ENCODE results near the gene UBE3A.

UBE3A gene

GRCh38 chr15:25403771-25404170, 35.1 kb downstream of the UBE3A start:
- no peak for DNase-seq (ENCODE audit: low read depth, low spot score)

GRCh38 chr15:25402342-25402741, 36.5 kb downstream of the UBE3A start:
- DNase-seq (ENCODE audit: low read depth, low spot score) = no peak

- no peak for DNase-seq (ENCODE audit: low read depth, low spot score)
Measured at GRCh38 chr15:25401501-25401900, 37.3 kb downstream of the UBE3A start.

- DNase-seq (ENCODE audit: low read depth, low spot score) = no peak
Measured at GRCh38 chr15:25397100-25397499, 41.7 kb downstream of the UBE3A start.

GRCh38 chr15:25394898-25395297, 43.9 kb downstream of the UBE3A start:
- DNase-seq (ENCODE audit: low read depth, low spot score) = no peak

GRCh38 chr15:25392806-25393205, 46.0 kb downstream of the UBE3A start:
- no peak for DNase-seq (ENCODE audit: low read depth, low spot score)

GRCh38 chr15:25391971-25392721, 46.7 kb downstream of the UBE3A start:
- DNase-seq (ENCODE audit: low read depth, low spot score) = peak; percentile 27

- DNase-seq (ENCODE audit: low read depth, low spot score) = no peak
Measured at GRCh38 chr15:25385986-25386385, 52.8 kb downstream of the UBE3A start.

- DNase-seq (ENCODE audit: low read depth, low spot score) = no peak
Measured at GRCh38 chr15:25381579-25381978, 57.2 kb downstream of the UBE3A start.

- no peak for DNase-seq (ENCODE audit: low read depth, low spot score)
Measured at GRCh38 chr15:25378501-25378901, 60.3 kb downstream of the UBE3A start.

- DNase-seq (ENCODE audit: low read depth, low spot score) = no peak
Measured at GRCh38 chr15:25375557-25375956, 63.3 kb downstream of the UBE3A start.

GRCh38 chr15:25374143-25374542, 64.7 kb downstream of the UBE3A start:
- no peak for DNase-seq (ENCODE audit: low read depth, low spot score)

GRCh38 chr15:25372298-25372697, 66.5 kb downstream of the UBE3A start:
- DNase-seq (ENCODE audit: low read depth, low spot score) = peak; percentile 16

- DNase-seq (ENCODE audit: low read depth, low spot score) = no peak
Measured at GRCh38 chr15:25368850-25369249, 70.0 kb downstream of the UBE3A start.

- DNase-seq (ENCODE audit: low read depth, low spot score) = no peak
Measured at GRCh38 chr15:25366058-25366457, 72.8 kb downstream of the UBE3A start.

- no peak for DNase-seq (ENCODE audit: low read depth, low spot score)
Measured at GRCh38 chr15:25362545-25362944, 76.3 kb downstream of the UBE3A start.

GRCh38 chr15:25347707-25348106, 91.1 kb downstream of the UBE3A start:
- no peak for DNase-seq (ENCODE audit: low read depth, low spot score)

GRCh38 chr15:25346371-25346770, 92.5 kb downstream of the UBE3A start:
- DNase-seq (ENCODE audit: low read depth, low spot score) = no peak

- DNase-seq (ENCODE audit: low read depth, low spot score) = no peak
Measured at GRCh38 chr15:25345943-25346342, 92.9 kb downstream of the UBE3A start.

- DNase-seq (ENCODE audit: low read depth, low spot score) = no peak
Measured at GRCh38 chr15:25342629-25343028, 96.2 kb downstream of the UBE3A start.

GRCh38 chr15:25339431-25339830, 99.4 kb downstream of the UBE3A start:
- DNase-seq (ENCODE audit: low read depth, low spot score) = no peak

GRCh38 chr15:25335279-25335678, 103.5 kb downstream of the UBE3A start:
- DNase-seq (ENCODE audit: low read depth, low spot score) = no peak

GRCh38 chr15:25333049-25333448, 105.8 kb downstream of the UBE3A start:
- DNase-seq (ENCODE audit: low read depth, low spot score) = no peak

GRCh38 chr15:25332306-25332705, 106.5 kb downstream of the UBE3A start:
- no peak for DNase-seq (ENCODE audit: low read depth, low spot score)
